DOHH2 (cell line): ENCODE data around the gene NUDT16.

Experiments used
- H3F3A ChIP-seq: fragments of 200-600 bp; sonication (generic), shearing (Covaris generic); 2 replicates; pipeline ENCODE4 v1.6.0; 2016; ENCODE audit warnings: antibody characterized with exemption, mild to moderate bottlenecking; ENCODE audit not compliant: control insufficient read depth, insufficient read depth
- H3K27ac ChIP-seq: fragments of 200-600 bp; sonication (generic); 2 replicates; pipeline ENCODE4 v1.5.1; 2014; ENCODE audit warnings: low read depth, mild to moderate bottlenecking, low read length, moderate library complexity
- H3K27me3 ChIP-seq: fragments of 200-600 bp; sonication (generic); 2 replicates; pipeline ENCODE4 v1.6.1; 2014; ENCODE audit warnings: mild to moderate bottlenecking, low read length, mixed read lengths; ENCODE audit not compliant: control insufficient read depth
- H3K36me3 ChIP-seq: fragments of 200-600 bp; sonication (generic); 2 replicates; pipeline ENCODE4 v1.6.1; 2014; ENCODE audit warnings: mild to moderate bottlenecking, low read length, moderate library complexity, mixed read lengths; ENCODE audit not compliant: control insufficient read depth
- H3K4me1 ChIP-seq: fragments of 200-600 bp; sonication (generic); 2 replicates; pipeline ENCODE4 v1.6.1; 2014; ENCODE audit warnings: mild to moderate bottlenecking, low read length, mixed read lengths; ENCODE audit not compliant: control insufficient read depth
- H3K4me2 ChIP-seq: fragments of 200-600 bp; sonication (generic); 2 replicates; pipeline ENCODE4 v1.6.0; 2014; ENCODE audit warnings: mild to moderate bottlenecking, low read length, moderate library complexity
- H3K4me3 ChIP-seq: fragments of 200-600 bp; sonication (generic); 2 replicates; pipeline ENCODE4 v1.5.1; 2014; ENCODE audit warnings: mild to moderate bottlenecking, low read length, mixed read lengths
- H3K79me2 ChIP-seq: fragments of 200-600 bp; sonication (generic); 2 replicates; pipeline ENCODE4 v1.6.1; 2014; ENCODE audit warnings: mild to moderate bottlenecking, low read length, mixed read lengths; ENCODE audit not compliant: control insufficient read depth
- H3K9me2 ChIP-seq: fragments of 200-600 bp; sonication (generic); replicated peaks from 2 replicates; pipeline ENCODE4 v1.6.1; 2014; ENCODE audit warnings: mild to moderate bottlenecking, low read length, mixed read lengths; ENCODE audit not compliant: control insufficient read depth
- H3K9me3 ChIP-seq: fragments of 200-600 bp; sonication (generic); 2 replicates; pipeline ENCODE4 v1.6.1; 2014; ENCODE audit warnings: antibody characterized with exemption, low read length, mixed read lengths; ENCODE audit not compliant: control insufficient read depth, insufficient read depth
- H4K20me1 ChIP-seq: fragments of 200-600 bp; sonication (generic); 2 replicates; pipeline ENCODE4 v1.6.0; 2014; ENCODE audit warnings: low read depth, mild to moderate bottlenecking, antibody characterized with exemption, low read length, moderate library complexity; ENCODE audit not compliant: control insufficient read depth, insufficient read depth
- CTCF ChIP-seq: fragments of 200-600 bp; sonication (generic); IDR thresholded peaks from one replicate; pipeline ENCODE4 v1.5.1; 2014; ENCODE audit warnings: antibody characterized with exemption, mild to moderate bottlenecking, low read depth, low read length; ENCODE audit not compliant: poor library complexity, severe bottlenecking
- EZH2phosphoT487 ChIP-seq: fragments of 200-600 bp; sonication (generic); IDR thresholded peaks from 2 replicates; pipeline ENCODE4 v1.6.1; 2017; ENCODE audit warnings: borderline replicate concordance, mild to moderate bottlenecking, antibody characterized with exemption, low read length, moderate library complexity, mixed read lengths

The NUDT16 gene

GRCh38 chr3:131405411-131405810 is 23.8 kb downstream of the NUDT16 start:
- no peaks in the 10 kb centered on the region for H3K79me2 ChIP-seq
- H3K4me3 ChIP-seq = no peak overlapping the region
- H3K4me2 ChIP-seq = no peak overlapping the region
- no peaks in the 10 kb centered on the region for H3K27me3 ChIP-seq
- H3K9me2 ChIP-seq = no peaks in the 10 kb centered on the region
- no peaks in the 10 kb centered on the region for H4K20me1 ChIP-seq
- no peaks in the 10 kb centered on the region for H3K9me3 ChIP-seq
- H3K36me3 ChIP-seq = no peaks in the 10 kb centered on the region
- TF ChIP-seq CTCF (no peak), EZH2phosphoT487 (no peak)
- no peaks in the 10 kb centered on the region for H3K4me1 ChIP-seq
- no peak overlapping the region for H3K27ac ChIP-seq
- no peaks in the 10 kb centered on the region for H3F3A ChIP-seq

- no peaks in the 10 kb centered on the region for H3F3A ChIP-seq
- H3K9me3 ChIP-seq = no peaks in the 10 kb centered on the region
- no peak overlapping the region for H3K4me3 ChIP-seq
- no peak overlapping the region for H3K27ac ChIP-seq
- TF ChIP-seq CTCF (no peak), EZH2phosphoT487 (no peak)
- H3K27me3 ChIP-seq = no peaks in the 10 kb centered on the region
- H3K9me2 ChIP-seq = no peaks in the 10 kb centered on the region
- H3K4me2 ChIP-seq = no peak overlapping the region
- H3K79me2 ChIP-seq = no peaks in the 10 kb centered on the region
- no peaks in the 10 kb centered on the region for H4K20me1 ChIP-seq
- no peaks in the 10 kb centered on the region for H3K36me3 ChIP-seq
- H3K4me1 ChIP-seq = no peaks in the 10 kb centered on the region
These were observed 24.7 kb downstream of the NUDT16 start for GRCh38 chr3:131406274-131406673.

GRCh38 chr3:131417751-131418150 is 36.2 kb downstream of the NUDT16 start:
- TF ChIP-seq CTCF (no peak), EZH2phosphoT487 (no peak)
- Histone ChIP-seq H3K9me3 (no peaks in the 10 kb centered on the region), H3K9me2 (no peaks in the 10 kb centered on the region), H3K27ac (no peak overlapping the region), H3K4me1 (no peaks in the 10 kb centered on the region), H3K4me2 (no peak overlapping the region), H3F3A (no peaks in the 10 kb centered on the region), H4K20me1 (no peaks in the 10 kb centered on the region), H3K4me3 (no peak overlapping the region), H3K36me3 (no peaks in the 10 kb centered on the region), H3K79me2 (no peaks in the 10 kb centered on the region), H3K27me3 (no peaks in the 10 kb centered on the region)

GRCh38 chr3:131421301-131421700 is 39.7 kb downstream of the NUDT16 start:
- H3K9me2 ChIP-seq = no peaks in the 10 kb centered on the region
- H3K27ac ChIP-seq = no peak overlapping the region
- H3K36me3 ChIP-seq = no peaks in the 10 kb centered on the region
- no peaks in the 10 kb centered on the region for H4K20me1 ChIP-seq
- H3K79me2 ChIP-seq = no peaks in the 10 kb centered on the region
- no peaks in the 10 kb centered on the region for H3K4me1 ChIP-seq
- no peaks in the 10 kb centered on the region for H3F3A ChIP-seq
- TF ChIP-seq EZH2phosphoT487 (no peak), CTCF (no peak)
- no peaks in the 10 kb centered on the region for H3K27me3 ChIP-seq
- H3K4me2 ChIP-seq = no peak overlapping the region
- H3K4me3 ChIP-seq = no peak overlapping the region
- no peaks in the 10 kb centered on the region for H3K9me3 ChIP-seq
